ENCODE measurements around the gene SACM1L. TPM values are rescaled to one million over a fixed set of nuclear protein-coding genes. Genes with fewer than 3 reads are reported as not detected.

SACM1L gene
- total and polyA plus RNA-seq, 2 of the 13 experiments (the other 11 are each of a cell fraction or from before 2014, with no cell fraction given) = 15.1 to 27.8 TPM

GRCh38 chr3:45670436-45670835 lies 18.8 kb upstream of the SACM1L start:
- no peak for DNase-seq (ENCODE audit: low spot score)
- Histone ChIP-seq H3K9me3 (ENCODE audit: low read length) (no peaks in the 10 kb centered on the region), H3K27ac (ENCODE audit: extremely low read length, insufficient read depth, low read length) (no peak overlapping the region), H3K9ac (ENCODE audit: insufficient read depth, low read depth, low read length) (no peak overlapping the region), H3K36me3 (replicated peaks in 1 of 2; ENCODE audit: control insufficient read depth in 1 of 2, insufficient read depth in 2 of 2, low read length in 2 of 2) (peaks cover 27 to 69% of the 10 kb centered on the region in 2 experiments), H3K79me2 (ENCODE audit: insufficient read depth, low read length) (no peaks in the 10 kb centered on the region), H3K4me2 (ENCODE audit: low read depth, low read length) (no peak overlapping the region), H3K27me3 (ENCODE audit: control insufficient read depth in 1 of 2, insufficient read depth in 2 of 2, low read length in 2 of 2) (no peaks in the 10 kb centered on the region), H2AFZ (ENCODE audit: low read length) (no peak overlapping the region), H3K4me1 (ENCODE audit: insufficient read depth, low read length) (no peaks in the 10 kb centered on the region), H4K20me1 (ENCODE audit: insufficient read depth, low read length) (no peaks in the 10 kb centered on the region), H3K4me3 (replicated peaks in 1 of 3; ENCODE audit: insufficient read depth in 1 of 3, low read depth in 2 of 3, low read length in 3 of 3) (no peak overlapping the region)
- FAIRE-seq = no peak
- BruUV-seq (replicated peaks) = no TSS peak
- TF ChIP-seq PHF21A (CRISPR knock-in tag; IDR thresholded peaks at IDR 0.05) (no peak), SNAPC4 (CRISPR knock-in tag; IDR thresholded peaks at IDR 0.05) (no peak), ZNF570 (CRISPR knock-in tag; IDR thresholded peaks at IDR 0.05; ENCODE audit: borderline replicate concordance) (no peak), ZNF879 (CRISPR knock-in tag; IDR thresholded peaks at IDR 0.05) (no peak), RCOR2 (CRISPR knock-in tag; IDR thresholded peaks at IDR 0.05) (no peak), NFIC (IDR thresholded peaks at IDR 0.05; ENCODE audit: low read length) (no peak), SMARCC2 (IDR thresholded peaks at IDR 0.05) (no peak), CENPBD1 (CRISPR knock-in tag; IDR thresholded peaks at IDR 0.05; ENCODE audit: borderline replicate concordance, low read depth) (no peak), SUZ12 (IDR thresholded peaks at IDR 0.05; ENCODE audit: low read depth, low read length) (no peak), NR2F6 (IDR thresholded peaks at IDR 0.05) (no peak), NR2F6 (CRISPR knock-in tag; IDR thresholded peaks at IDR 0.05) (no peak)
- CTCF ChIA-PET (ENCODE audit: low intra/inter-chr PET ratio, low total read pairs) = no interaction called here
- ATAC-seq = no peak
- in situ Hi-C loops (cut with HindIII; ENCODE audit: extremely low pct_ligation_motif_present, low pct_unique_long_range_greater_than_20kb) (no loop called here), intact Hi-C loops (cut with micrococcal nuclease; ENCODE audit: unreplicated experiment) (no loop called here)
- POLR2A ChIA-PET = no interaction called here
